Mesodermal cell (in vitro differentiated cells): Measurements from ENCODE around the gene TUSC2.

Experiments
- H3K27ac ChIP-seq: 2 replicates; pipeline ENCODE4 v1.7.0; 2013; ENCODE audit warnings: mild to moderate bottlenecking, low read depth, low read length, moderate library complexity; ENCODE audit not compliant: severe bottlenecking
- H3K36me3 ChIP-seq: 2 replicates; pipeline ENCODE4 v1.7.1; 2013; ENCODE audit warnings: mild to moderate bottlenecking, low read length, moderate library complexity; ENCODE audit not compliant: control insufficient read depth, insufficient read depth
- H3K4me1 ChIP-seq: one replicate; pipeline ENCODE4 v1.7.1; 2013; ENCODE audit warnings: mild to moderate bottlenecking, low read length; ENCODE audit not compliant: insufficient read depth, control insufficient read depth, poor library complexity, severe bottlenecking
- H3K4me3 ChIP-seq: 2 replicates; pipeline ENCODE4 v1.7.0; 2013; ENCODE audit warnings: low read length, control low read depth, mild to moderate bottlenecking; ENCODE audit not compliant: insufficient read depth, poor library complexity, severe bottlenecking; ENCODE audit errors: extremely low read depth
- H3K9me3 ChIP-seq: 2 replicates; pipeline ENCODE4 v1.7.1; 2013; ENCODE audit warnings: mild to moderate bottlenecking, low read length, moderate library complexity; ENCODE audit not compliant: control insufficient read depth
- WGBS, 2 experiments: methylation state at CpG; one replicate each; pipeline ENCODE4 v1.1.5; 2013; ENCODE audit warnings: missing lambda C conversion rate in 2 of 2; ENCODE audit not compliant: insufficient coverage in 2 of 2; 5-methylcytosine and 5-hydroxymethylcytosine counted together

Gene TUSC2

DNA sequence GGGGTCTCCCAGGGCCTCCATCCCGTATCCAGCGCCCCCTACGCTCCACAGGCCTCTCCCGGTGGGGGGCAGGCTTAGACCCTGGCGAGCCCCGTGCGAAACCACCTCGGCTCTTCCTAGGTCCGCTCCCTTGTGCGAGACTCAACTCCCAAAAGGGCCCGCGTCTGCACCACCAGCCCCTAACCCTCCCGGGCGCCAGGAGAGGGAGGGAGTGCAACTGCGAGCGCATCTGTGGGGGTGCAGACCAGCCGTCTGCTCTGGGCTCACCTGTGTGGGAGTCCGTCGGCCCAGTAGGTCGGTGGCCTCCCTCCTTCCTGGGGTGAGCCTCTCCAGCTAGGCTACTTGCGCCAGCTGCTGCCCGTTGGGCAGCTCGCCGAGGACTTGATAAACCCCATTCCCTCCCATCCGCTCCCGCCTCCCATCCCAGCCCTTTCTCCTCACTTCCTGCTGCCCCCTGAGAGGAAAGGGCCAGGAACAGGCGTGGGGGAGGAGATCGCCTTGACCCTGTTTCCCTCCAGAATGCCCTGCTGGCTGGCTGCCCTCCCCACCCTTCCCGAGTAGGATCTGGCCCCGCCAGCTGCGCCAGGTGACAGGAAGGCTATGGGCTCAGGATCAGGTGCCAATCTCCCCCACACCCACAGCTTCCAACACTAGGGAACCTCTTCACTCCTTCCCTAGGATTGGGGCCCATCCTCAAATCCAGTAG lies 5.5 kb downstream of the TUSC2 start, which contains the start of gene HYAL2:
TSS of gene HYAL2 (minus strand) at position 360 of the 706 bp plus-strand sequence. CDS start 2,256 bp downstream, outside the sequence.
- H3K4me3 ChIP-seq: peak within 1 kb of the TSS; percentile 81
- no peaks in the 10 kb centered on the region for H3K9me3 ChIP-seq
- peaks cover 53% of the 10 kb centered on the region for H3K36me3 ChIP-seq
- H3K4me1 ChIP-seq: peaks cover 56% of the 10 kb centered on the region
- H3K27ac ChIP-seq: peak within 1 kb of the TSS; percentile 99
- WGBS, 2 experiments: 22 to 25% methylated on average over 13 to 23 of the region's 31 CpGs

DNA sequence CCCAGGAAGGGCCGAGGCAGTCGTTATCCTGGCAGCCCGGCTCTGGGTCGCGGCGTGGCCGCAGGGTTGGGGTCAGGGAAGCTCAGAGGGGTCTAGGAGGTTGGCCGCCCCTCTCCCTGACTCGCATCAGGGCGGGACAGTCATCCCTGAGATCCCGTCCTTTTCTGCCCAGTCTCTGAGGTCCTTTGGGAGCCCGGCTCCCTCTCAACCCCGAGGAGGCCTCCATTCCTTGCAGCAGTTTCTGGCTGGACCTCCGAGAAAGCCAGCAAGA lies 6.0 kb downstream of the TUSC2 start:
- Histone ChIP-seq H3K4me1 (peaks cover 56% of the 10 kb centered on the region), H3K9me3 (no peaks in the 10 kb centered on the region), H3K36me3 (peaks cover 58% of the 10 kb centered on the region), H3K4me3 (peak overlapping the region; percentile 81), H3K27ac (peak overlapping the region; percentile 99)
- 7 to 15% methylated on average over 14 of the region's 14 CpGs for WGBS, 2 experiments

DNA sequence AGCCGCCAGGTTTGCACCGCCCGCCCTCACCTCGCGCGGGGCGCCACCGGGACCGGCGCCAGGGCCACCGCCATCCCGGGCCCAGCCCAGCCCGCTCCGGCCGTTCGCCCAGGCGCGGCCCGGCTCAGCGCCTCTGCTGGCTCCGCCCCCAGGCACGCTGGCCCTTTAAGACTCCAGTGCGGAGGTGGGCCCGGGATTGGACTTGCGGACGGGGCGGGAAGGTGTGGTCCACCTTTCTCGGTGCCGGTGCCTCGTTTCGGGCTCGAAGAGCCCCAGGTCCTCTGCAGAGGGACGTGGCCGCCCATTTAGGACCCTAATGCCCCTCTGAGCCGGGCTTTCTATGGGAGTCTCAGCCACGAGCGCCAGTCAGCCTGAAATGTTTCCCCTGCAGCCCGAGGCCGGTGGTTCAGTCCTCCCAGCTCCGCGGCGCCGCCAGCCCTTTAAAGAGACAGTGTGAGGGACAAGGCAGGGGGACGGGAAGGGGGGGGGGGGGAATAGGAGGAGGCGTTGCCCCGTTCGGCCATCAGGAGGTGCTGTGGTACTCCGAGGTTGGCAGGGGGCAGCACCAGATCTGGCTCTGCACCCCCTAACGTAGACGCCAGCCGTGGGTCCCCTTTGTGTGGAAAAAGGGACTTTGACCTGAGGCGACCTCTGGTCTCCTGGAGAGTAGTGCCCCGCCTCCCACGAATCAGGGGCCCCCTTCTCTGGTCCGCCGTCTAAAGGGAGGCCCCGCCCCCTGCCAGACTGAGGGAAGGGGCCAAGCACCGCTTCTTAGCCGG lies 6.5 kb downstream of the TUSC2 start:
- peaks cover 57% of the 10 kb centered on the region for H3K4me1 ChIP-seq
- H3K9me3 ChIP-seq: no peaks in the 10 kb centered on the region
- H3K27ac ChIP-seq: peak overlapping the region; percentile 99
- H3K36me3 ChIP-seq: peaks cover 62% of the 10 kb centered on the region
- 0 to 1% methylated on average over 34 to 44 of the region's 59 CpGs for WGBS, 2 experiments
- H3K4me3 ChIP-seq: peak overlapping the region; percentile 81

DNA sequence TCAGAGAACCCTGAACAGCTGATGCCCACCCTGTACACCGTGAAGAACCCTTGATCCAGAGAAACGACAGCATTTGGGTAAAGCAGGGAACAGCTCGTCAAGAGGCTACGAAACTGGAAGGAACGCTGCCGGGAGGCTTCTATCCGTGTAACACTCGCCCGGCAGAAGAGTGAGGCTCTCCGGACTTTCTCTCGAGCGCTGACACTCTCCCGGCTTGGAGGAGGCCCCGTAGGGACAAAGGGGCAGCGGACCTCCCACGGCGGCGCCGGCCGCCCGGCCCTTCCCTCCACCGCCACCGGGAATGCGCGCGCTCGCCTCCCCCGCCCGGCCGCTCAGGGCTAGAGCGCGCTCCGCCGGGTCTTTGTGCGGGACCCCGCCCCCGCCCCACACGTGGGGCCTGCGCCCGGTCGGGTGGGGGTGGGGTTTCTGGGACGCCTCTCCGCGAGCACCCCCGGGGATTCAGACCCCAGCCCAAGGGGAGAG lies 7.1 kb downstream of the TUSC2 start:
- H3K9me3 ChIP-seq: no peaks in the 10 kb centered on the region
- H3K36me3 ChIP-seq: peaks cover 62% of the 10 kb centered on the region
- WGBS, 2 experiments: 0% methylated on average over 23 to 26 of the region's 45 CpGs
- H3K4me1 ChIP-seq: peaks cover 57% of the 10 kb centered on the region
- H3K4me3 ChIP-seq: peak overlapping the region; percentile 81
- H3K27ac ChIP-seq: peak overlapping the region; percentile 99

DNA sequence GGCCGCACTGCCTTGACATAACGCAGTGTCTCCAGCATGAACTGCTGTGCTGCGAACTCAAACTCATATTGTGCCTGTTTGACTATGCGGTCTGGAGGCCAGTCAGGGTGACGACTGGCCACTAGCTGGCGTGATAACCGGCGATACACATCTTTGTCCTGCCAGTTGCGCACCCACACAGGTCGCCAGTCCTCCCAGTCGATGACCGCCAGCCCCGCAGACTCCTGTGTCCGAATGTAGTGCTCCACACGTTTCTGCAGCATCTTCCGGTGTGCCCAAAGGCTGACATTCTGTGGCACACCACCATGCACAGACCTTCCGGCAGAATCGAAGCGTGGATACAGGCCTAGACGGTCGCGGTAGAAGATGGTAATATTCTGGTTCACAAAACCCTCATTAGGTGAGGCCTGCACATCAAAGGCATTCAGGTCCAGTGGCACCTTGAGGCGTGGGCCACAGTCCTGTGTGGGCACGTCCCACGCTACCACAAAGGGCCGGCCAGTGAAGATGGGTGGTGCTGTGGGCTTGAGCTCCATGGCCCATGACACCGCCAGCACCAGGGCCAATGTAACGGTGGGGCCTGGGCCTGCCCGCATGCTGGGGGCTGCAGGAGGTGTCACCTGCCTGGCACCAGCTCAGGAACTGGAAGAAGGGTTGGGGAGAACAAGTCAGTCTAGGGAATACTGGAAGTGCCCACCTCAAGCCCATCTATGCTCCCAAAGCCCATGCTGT lies 8.0 kb downstream of the TUSC2 start:
- Histone ChIP-seq H3K4me1 (peaks cover 57% of the 10 kb centered on the region), H3K36me3 (peaks cover 62% of the 10 kb centered on the region), H3K9me3 (no peaks in the 10 kb centered on the region), H3K4me3 (peak overlapping the region; percentile 81), H3K27ac (no peak overlapping the region)
- WGBS, 2 experiments: 90 to 93% methylated on average over 26 to 29 of the region's 29 CpGs

DNA sequence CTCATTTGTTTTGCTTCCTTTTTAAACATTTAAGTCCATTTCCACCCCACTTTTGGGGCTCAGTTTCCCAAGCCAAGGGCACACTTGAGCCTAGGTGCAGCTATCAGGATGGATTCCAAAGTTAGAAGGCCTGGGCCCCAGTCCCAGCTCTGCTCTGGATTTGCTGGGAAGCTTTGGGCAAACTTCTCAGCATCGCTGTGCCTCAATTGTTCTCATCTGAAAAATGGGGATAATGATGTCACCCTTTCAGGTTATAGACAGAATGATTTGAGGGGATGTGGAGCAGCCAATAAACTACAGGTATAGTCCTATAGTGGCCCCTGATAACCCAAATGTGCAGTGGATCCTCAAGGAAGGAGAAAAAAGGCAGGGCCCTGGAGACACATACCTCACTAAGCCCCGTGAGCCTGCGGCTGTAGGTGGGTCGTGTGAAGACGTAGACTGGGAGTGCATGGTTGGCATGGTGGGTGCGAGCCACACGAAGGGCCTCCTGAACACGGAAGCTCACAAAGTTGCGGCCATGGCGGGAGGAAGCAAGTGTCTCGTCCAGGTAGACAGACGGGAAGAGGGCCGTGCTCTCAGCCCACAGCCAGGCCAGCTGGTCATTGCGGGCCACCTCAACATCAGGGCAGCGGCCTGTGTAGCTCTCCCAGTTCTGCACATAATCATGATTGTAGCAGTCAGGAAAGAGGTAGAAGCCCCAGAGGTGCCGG lies 8.7 kb downstream of the TUSC2 start:
- peaks cover 60% of the 10 kb centered on the region for H3K36me3 ChIP-seq
- H3K27ac ChIP-seq: no peak overlapping the region
- no peaks in the 10 kb centered on the region for H3K9me3 ChIP-seq
- H3K4me3 ChIP-seq: no peak overlapping the region
- 93 to 96% methylated on average over 11 to 16 of the region's 16 CpGs for WGBS, 2 experiments
- peaks cover 55% of the 10 kb centered on the region for H3K4me1 ChIP-seq

DNA sequence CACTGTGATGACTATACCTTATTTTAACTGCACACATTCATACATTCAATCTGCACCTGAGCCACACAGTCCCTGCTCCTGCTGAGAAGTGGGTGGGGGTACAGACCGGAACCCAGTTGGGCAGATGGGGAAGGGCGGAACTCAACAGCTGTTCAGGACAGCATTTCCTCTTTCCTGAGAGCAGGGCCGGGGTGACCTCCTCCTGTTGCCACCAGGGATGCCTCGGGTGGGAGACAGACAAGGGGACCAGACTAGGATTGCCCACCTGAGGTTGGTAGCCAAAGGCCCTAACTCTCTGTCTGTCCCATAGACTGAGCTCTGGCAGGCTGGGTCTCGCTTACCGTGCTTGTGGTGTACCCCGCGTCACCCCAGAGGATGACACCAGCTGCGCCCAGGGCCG lies 9.4 kb downstream of the TUSC2 start:
- H3K9me3 ChIP-seq: peaks cover 3% of the 10 kb centered on the region
- H3K4me3 ChIP-seq: no peak overlapping the region
- peaks cover 48% of the 10 kb centered on the region for H3K4me1 ChIP-seq
- H3K27ac ChIP-seq: no peak overlapping the region
- WGBS, 2 experiments: 95 to 97% methylated on average over 9 to 10 of the region's 10 CpGs
- H3K36me3 ChIP-seq: peaks cover 58% of the 10 kb centered on the region

DNA sequence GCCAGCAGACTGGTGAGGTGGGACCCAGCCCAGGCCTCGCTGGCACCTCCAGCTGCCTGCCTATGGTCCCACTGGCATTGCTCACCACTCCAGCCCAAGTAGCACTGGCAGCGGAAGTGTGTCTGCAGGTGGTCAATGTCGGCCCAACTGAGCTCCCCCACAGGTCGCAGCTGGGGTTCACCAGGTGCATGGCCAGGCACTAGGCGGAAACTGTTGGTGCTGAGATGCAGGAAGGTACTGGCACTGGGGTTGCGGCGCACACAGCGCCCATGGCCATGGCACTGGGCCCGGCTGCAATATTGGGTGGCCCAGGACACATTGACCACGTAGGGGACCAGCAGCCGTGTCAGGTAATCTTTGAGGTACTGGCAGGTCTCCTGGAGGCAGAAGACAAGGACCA lies 9.9 kb downstream of the TUSC2 start:
- H3K27ac ChIP-seq: no peak overlapping the region
- H3K4me3 ChIP-seq: no peak overlapping the region
- 95 to 97% methylated on average over 11 of the region's 11 CpGs for WGBS, 2 experiments
- H3K9me3 ChIP-seq: peaks cover 4% of the 10 kb centered on the region
- peaks cover 61% of the 10 kb centered on the region for H3K36me3 ChIP-seq
- H3K4me1 ChIP-seq: peaks cover 44% of the 10 kb centered on the region

DNA sequence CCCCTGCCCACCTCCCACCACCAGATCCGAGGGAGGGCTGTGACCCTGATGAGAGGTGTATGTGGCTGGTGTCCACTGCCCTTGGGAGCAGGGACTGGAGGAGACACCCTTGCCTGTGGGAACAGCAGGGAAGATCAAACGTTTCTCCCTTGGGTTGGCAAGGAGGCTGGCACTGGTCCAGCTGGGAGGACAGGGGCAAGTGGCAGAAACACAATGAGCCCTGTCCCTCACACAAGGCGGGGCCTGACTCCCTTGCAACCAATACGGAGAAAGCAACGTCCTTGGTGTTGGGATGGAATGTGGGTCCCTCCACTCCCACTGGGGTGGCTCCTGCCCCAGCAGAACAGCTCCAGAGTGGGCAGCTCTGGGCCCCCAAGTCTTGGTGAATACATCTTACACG lies 10.7 kb downstream of the TUSC2 start:
- Histone ChIP-seq H3K4me1 (peaks cover 35% of the 10 kb centered on the region), H3K27ac (peak overlapping the region; percentile 2), H3K9me3 (peaks cover 4% of the 10 kb centered on the region), H3K4me3 (no peak overlapping the region), H3K36me3 (peaks cover 61% of the 10 kb centered on the region)
- WGBS, 2 experiments: 90 to 94% methylated on average over 4 to 5 of the region's 6 CpGs

DNA sequence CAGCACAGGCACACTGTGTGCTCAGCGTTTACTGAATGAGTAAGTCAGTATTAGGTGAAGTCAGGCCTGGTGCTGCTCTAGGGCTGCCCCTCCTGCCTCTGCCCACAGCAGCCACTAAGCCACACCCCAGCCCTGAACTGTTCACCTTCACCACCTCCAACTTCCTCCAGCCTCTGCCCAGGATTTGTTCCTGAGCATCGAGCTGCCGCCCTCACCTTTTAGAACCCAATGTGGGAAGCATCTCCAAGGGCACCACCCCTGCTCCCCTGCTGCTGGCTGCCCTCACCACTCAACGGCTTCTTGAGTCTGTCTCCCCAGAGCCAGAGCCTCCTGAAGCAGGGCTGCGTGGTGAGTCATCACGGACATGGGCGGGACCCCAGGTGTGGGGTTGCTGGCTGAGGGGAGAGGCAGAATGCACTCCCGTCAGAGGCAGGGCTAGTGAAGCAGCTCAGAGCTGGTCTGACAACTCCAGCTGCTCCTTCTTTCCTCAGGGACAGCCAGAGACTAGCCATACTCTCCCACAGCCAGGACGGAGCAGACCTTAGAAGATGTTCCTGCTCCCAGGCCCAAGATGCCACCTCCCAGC lies 11.3 kb downstream of the TUSC2 start:
- Histone ChIP-seq H3K9me3 (peaks cover 4% of the 10 kb centered on the region), H3K36me3 (peaks cover 61% of the 10 kb centered on the region), H3K27ac (peak overlapping the region; percentile 2), H3K4me1 (peaks cover 31% of the 10 kb centered on the region), H3K4me3 (no peak overlapping the region)
- WGBS, 2 experiments: 84 to 92% methylated on average over 5 to 8 of the region's 9 CpGs
